OCI-LY1 (cell line): ENCODE results near the gene PIK3R4.

Experiments used
- H2AFZ ChIP-seq: fragments of 200-600 bp; sonication (generic), shearing (Covaris generic); 2 replicates; pipeline ENCODE4 v1.6.0; 2014; ENCODE audit warnings: antibody characterized with exemption, mild to moderate bottlenecking, low read length
- H3F3A ChIP-seq: fragments of 200-600 bp; sonication (generic), shearing (Covaris generic); 2 replicates; pipeline ENCODE4 v1.6.0; 2014; ENCODE audit warnings: mild to moderate bottlenecking, antibody characterized with exemption, low read length, moderate library complexity; ENCODE audit not compliant: insufficient read depth
- H3K27ac ChIP-seq: fragments of 200-600 bp; sonication (generic); 2 replicates; pipeline ENCODE4 v1.5.1; 2014; ENCODE audit warnings: low read length, mixed run types, mild to moderate bottlenecking, low read depth; ENCODE audit not compliant: poor library complexity, severe bottlenecking
- H3K27me3 ChIP-seq: fragments of 200-600 bp; sonication (generic); 2 replicates; pipeline ENCODE4 v1.6.0; 2014; ENCODE audit warnings: antibody characterized with exemption, mild to moderate bottlenecking, low read length, moderate library complexity; ENCODE audit not compliant: insufficient read depth
- H3K36me3 ChIP-seq: fragments of 200-600 bp; sonication (generic); 2 replicates; pipeline ENCODE4 v1.6.1; 2014; ENCODE audit warnings: mild to moderate bottlenecking, antibody characterized with exemption, low read length, moderate library complexity, mixed read lengths; ENCODE audit not compliant: insufficient read depth
- H3K4me1 ChIP-seq: fragments of 200-600 bp; sonication (generic); 2 replicates; pipeline ENCODE4 v1.5.1; 2014; ENCODE audit warnings: mild to moderate bottlenecking, low read length, moderate library complexity; ENCODE audit not compliant: insufficient read depth, severe bottlenecking
- H3K4me2 ChIP-seq: fragments of 200-600 bp; sonication (generic), shearing (Covaris generic); 2 replicates; pipeline ENCODE4 v1.6.1; 2014; ENCODE audit warnings: low read length
- H3K4me3 ChIP-seq: fragments of 200-600 bp; sonication (generic); 2 replicates; pipeline ENCODE4 v1.5.1; 2014; ENCODE audit warnings: low read length, low read depth, mild to moderate bottlenecking, mixed read lengths; ENCODE audit not compliant: poor library complexity, severe bottlenecking
- H3K79me2 ChIP-seq: fragments of 200-600 bp; shearing (Covaris generic); 2 replicates; pipeline ENCODE4 v1.6.1; 2016; ENCODE audit warnings: mixed run types, low read length, mixed read lengths; ENCODE audit not compliant: insufficient read depth
- H3K9ac ChIP-seq: fragments of 200-600 bp; sonication (generic), shearing (Covaris generic); 2 replicates; pipeline ENCODE4 v1.6.1; 2014; ENCODE audit warnings: mild to moderate bottlenecking, low read length, mixed read lengths
- H3K9me2 ChIP-seq: fragments of 200-600 bp; sonication (generic), shearing (Covaris generic); 2 replicates; pipeline ENCODE4 v1.6.1; 2014; ENCODE audit warnings: low read depth, mild to moderate bottlenecking, low read length, mixed read lengths
- H3K9me3 ChIP-seq: fragments of 200-600 bp; shearing (Covaris generic); 2 replicates; pipeline ENCODE4 v1.6.1; 2014; ENCODE audit warnings: low read length, mixed read lengths
- H4K20me1 ChIP-seq: fragments of 200-600 bp; sonication (generic), shearing (Covaris generic); 2 replicates; pipeline ENCODE4 v1.6.0; 2016; ENCODE audit warnings: mild to moderate bottlenecking, low read length; ENCODE audit not compliant: insufficient read depth
- EZH2 ChIP-seq: fragments of 200-600 bp; sonication (generic), shearing (Covaris generic); IDR thresholded peaks from 2 replicates; pipeline ENCODE4 v1.8.0; 2017; ENCODE audit warnings: borderline replicate concordance, mixed run types, mild to moderate bottlenecking, antibody characterized with exemption, low read length, moderate library complexity, mixed read lengths
- TF ChIP-seq, protein P1 (sequence below): fragments of 200-600 bp; sonication (generic), shearing (Covaris generic); IDR thresholded peaks from 2 replicates; pipeline ENCODE4 v1.5.1; 2017; ENCODE audit warnings: mild to moderate bottlenecking, antibody characterized with exemption, low read length, moderate library complexity, mixed read lengths

PIK3R4 gene

DNA sequence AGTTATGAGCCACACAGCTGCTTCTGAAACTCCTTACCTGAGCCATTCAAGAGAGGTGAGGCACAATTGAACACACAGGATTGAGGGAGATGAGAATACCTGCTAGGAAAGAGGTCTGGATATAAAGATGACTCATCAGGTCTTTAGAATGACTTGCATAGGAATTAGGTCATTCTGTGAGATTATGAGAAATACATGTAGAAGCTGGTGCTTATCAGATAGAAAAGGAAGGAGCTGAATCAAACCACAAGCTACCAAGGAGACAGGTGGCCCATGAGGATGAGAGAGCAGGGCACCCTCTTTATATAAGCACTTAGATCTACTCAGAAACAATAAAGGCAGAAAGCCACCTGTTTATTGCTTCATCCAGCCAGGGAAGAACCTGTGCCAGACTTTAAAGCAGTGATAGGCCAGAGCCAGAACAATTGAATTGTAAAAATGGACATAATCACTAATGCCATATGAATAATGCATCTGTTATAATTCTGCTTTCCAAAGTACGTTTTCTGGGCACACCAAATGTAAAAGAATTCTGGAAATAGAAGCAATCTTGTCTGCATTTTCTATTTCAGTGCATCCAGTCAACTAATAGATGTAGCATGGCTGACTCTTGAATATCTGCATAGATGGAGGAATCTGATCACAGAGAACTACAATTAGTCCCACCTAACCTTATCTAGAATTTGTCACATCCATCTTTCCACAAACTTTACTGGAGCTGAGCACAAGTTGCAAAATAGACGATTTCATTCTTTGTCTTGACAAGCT lies 74.9 kb downstream of the PIK3R4 start:
- Histone ChIP-seq H3K9me3 (no peaks in the 10 kb centered on the region), H3K4me2 (no peak overlapping the region), H3K27ac (no peak overlapping the region), H3F3A (no peaks in the 10 kb centered on the region), H3K27me3 (no peaks in the 10 kb centered on the region), H3K4me3 (no peak overlapping the region), H2AFZ (no peak overlapping the region), H3K79me2 (no peaks in the 10 kb centered on the region), H3K36me3 (peaks cover 11% of the 10 kb centered on the region; the same call in 1 of the 2 replicates), H4K20me1 (no peaks in the 10 kb centered on the region), H3K9ac (no peak overlapping the region), H3K4me1 (peaks cover 7% of the 10 kb centered on the region), H3K9me2 (no peaks in the 10 kb centered on the region)
- no peak for TF ChIP-seq EZH2
- TF ChIP-seq, protein P1, sequence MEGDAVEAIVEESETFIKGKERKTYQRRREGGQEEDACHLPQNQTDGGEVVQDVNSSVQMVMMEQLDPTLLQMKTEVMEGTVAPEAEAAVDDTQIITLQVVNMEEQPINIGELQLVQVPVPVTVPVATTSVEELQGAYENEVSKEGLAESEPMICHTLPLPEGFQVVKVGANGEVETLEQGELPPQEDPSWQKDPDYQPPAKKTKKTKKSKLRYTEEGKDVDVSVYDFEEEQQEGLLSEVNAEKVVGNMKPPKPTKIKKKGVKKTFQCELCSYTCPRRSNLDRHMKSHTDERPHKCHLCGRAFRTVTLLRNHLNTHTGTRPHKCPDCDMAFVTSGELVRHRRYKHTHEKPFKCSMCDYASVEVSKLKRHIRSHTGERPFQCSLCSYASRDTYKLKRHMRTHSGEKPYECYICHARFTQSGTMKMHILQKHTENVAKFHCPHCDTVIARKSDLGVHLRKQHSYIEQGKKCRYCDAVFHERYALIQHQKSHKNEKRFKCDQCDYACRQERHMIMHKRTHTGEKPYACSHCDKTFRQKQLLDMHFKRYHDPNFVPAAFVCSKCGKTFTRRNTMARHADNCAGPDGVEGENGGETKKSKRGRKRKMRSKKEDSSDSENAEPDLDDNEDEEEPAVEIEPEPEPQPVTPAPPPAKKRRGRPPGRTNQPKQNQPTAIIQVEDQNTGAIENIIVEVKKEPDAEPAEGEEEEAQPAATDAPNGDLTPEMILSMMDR: no peak

DNA sequence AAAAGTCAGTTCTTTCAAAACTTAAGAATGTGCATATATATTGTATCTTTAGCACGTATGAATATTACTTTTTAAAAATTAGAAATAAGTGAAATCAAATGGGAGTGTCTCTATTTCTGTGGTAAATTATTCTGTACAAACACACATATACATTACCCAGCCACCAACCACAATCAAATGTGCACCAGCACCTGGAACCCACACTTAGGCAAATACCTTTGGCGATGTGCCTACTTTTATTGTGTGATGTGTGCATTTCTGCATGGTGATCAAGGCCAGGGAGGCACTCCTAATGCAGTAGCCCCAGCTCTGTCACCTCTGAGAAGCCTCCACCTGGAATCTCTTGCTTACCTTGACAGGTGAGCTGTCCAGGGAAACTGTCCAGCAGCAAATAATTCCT lies 76.9 kb downstream of the PIK3R4 start:
- Histone ChIP-seq H3K4me3 (no peak overlapping the region), H3K9me2 (no peaks in the 10 kb centered on the region), H3F3A (no peaks in the 10 kb centered on the region), H3K4me1 (peaks cover 7% of the 10 kb centered on the region), H3K36me3 (peaks cover 9% of the 10 kb centered on the region; the same call in 1 of the 2 replicates), H3K27me3 (no peaks in the 10 kb centered on the region), H3K79me2 (no peaks in the 10 kb centered on the region), H3K9ac (no peak overlapping the region), H4K20me1 (no peaks in the 10 kb centered on the region), H3K27ac (no peak overlapping the region), H3K4me2 (no peak overlapping the region), H2AFZ (no peak overlapping the region), H3K9me3 (no peaks in the 10 kb centered on the region)
- TF ChIP-seq, protein P1: no peak
- TF ChIP-seq EZH2: no peak

DNA sequence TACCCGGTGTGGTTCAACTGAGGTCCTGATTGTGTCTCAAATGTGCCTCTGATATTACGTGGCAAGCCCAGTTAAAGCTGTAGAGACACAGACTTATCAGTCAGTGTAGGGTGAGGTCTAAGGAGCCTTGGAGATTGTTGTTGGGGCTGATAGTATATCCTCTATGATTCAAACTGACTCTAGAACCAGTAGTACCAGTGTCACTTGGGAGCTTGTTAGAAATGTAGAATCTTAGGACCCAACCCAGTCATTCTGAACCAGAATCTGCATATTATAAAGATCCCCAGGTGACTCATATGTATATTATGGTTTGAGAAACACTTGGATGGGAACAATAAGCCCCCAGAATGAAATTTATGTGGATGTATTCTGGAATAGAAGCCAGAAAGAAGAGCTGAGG lies 83.5 kb downstream of the PIK3R4 start:
- no peak overlapping the region for H2AFZ ChIP-seq
- no peaks in the 10 kb centered on the region for H3K9me2 ChIP-seq
- no peaks in the 10 kb centered on the region for H3K9me3 ChIP-seq
- no peak overlapping the region for H3K4me3 ChIP-seq
- no peaks in the 10 kb centered on the region for H3F3A ChIP-seq
- H4K20me1 ChIP-seq: no peaks in the 10 kb centered on the region
- H3K27me3 ChIP-seq: no peaks in the 10 kb centered on the region
- H3K79me2 ChIP-seq: no peaks in the 10 kb centered on the region
- H3K36me3 ChIP-seq: no peaks in the 10 kb centered on the region
- H3K4me2 ChIP-seq: no peak overlapping the region
- H3K27ac ChIP-seq: no peak overlapping the region
- TF ChIP-seq, protein P1: no peak
- no peak for TF ChIP-seq EZH2
- H3K4me1 ChIP-seq: no peaks in the 10 kb centered on the region
- H3K9ac ChIP-seq: no peak overlapping the region
